ENCODE measurements around the gene DST. TPM values are rescaled to one million over a fixed set of nuclear protein-coding genes. Genes with fewer than 3 reads are reported as not detected.

Gene DST
- total and polyA plus RNA-seq, 2 of the 8 experiments (the other 6 are each of a cell fraction or from before 2014, with no cell fraction given): 49.4 to 116 TPM

GRCh38 chr6:56448046-56448445, 194.6 kb downstream of the DST start:
- WGBS, 2 experiments (ENCODE audit: extremely low coverage in 1 of 2, insufficient coverage in 1 of 2, insufficient read length in 1 of 2, insufficient replicate concordance in 2 of 2, low coverage in 1 of 2, low lambda C conversion rate in 2 of 2, missing lambda C conversion rate in 1 of 2): 93% methylated on average over 1 of the region's 1 CpG; no CpG with 5 or more reads in 1 of the 2 experiments
- POLR2A ChIA-PET (ENCODE audit: partially characterized antibody): no interaction called here
- TF ChIP-seq FOSL1 (IDR thresholded peaks at IDR 0.05; ENCODE audit: insufficient read depth, low read depth, low read length) (no peak), USF2 (IDR thresholded peaks at IDR 0.05; ENCODE audit: low read length) (no peak), TCF12 (IDR thresholded peaks at IDR 0.05; ENCODE audit: low read depth, low read length) (no peak), RBBP5 (IDR thresholded peaks at IDR 0.05; ENCODE audit: borderline replicate concordance, low read depth, low read length) (no peak), SP2 (IDR thresholded peaks at IDR 0.05; ENCODE audit: low read length) (no peak), TAF1 (IDR thresholded peaks at IDR 0.05; ENCODE audit: low read depth, low read length) (no peak), HDAC6 (IDR thresholded peaks at IDR 0.05; ENCODE audit: low read depth, low read length) (no peak), CREB1 (IDR thresholded peaks at IDR 0.05) (no peak)
- TF ChIP-seq, protein P1, sequence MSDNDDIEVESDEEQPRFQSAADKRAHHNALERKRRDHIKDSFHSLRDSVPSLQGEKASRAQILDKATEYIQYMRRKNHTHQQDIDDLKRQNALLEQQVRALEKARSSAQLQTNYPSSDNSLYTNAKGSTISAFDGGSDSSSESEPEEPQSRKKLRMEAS (IDR thresholded peaks at IDR 0.05): no peak
- TF ChIP-seq, protein P2, sequence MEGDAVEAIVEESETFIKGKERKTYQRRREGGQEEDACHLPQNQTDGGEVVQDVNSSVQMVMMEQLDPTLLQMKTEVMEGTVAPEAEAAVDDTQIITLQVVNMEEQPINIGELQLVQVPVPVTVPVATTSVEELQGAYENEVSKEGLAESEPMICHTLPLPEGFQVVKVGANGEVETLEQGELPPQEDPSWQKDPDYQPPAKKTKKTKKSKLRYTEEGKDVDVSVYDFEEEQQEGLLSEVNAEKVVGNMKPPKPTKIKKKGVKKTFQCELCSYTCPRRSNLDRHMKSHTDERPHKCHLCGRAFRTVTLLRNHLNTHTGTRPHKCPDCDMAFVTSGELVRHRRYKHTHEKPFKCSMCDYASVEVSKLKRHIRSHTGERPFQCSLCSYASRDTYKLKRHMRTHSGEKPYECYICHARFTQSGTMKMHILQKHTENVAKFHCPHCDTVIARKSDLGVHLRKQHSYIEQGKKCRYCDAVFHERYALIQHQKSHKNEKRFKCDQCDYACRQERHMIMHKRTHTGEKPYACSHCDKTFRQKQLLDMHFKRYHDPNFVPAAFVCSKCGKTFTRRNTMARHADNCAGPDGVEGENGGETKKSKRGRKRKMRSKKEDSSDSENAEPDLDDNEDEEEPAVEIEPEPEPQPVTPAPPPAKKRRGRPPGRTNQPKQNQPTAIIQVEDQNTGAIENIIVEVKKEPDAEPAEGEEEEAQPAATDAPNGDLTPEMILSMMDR (IDR thresholded peaks at IDR 0.05; ENCODE audit: control extremely low read depth in 1 of 3, insufficient read depth in 1 of 3, low read depth in 1 of 3, low read length in 3 of 3): no peak
- TF ChIP-seq, protein P3, sequence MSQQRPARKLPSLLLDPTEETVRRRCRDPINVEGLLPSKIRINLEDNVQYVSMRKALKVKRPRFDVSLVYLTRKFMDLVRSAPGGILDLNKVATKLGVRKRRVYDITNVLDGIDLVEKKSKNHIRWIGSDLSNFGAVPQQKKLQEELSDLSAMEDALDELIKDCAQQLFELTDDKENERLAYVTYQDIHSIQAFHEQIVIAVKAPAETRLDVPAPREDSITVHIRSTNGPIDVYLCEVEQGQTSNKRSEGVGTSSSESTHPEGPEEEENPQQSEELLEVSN (IDR thresholded peaks at IDR 0.05): no peak

More at GRCh38 chr6:56448046-56448445, 194.6 kb downstream of the DST start:
- H3K4me2 ChIP-seq (ENCODE audit: insufficient read depth in 1 of 2, low read depth in 2 of 2, low read length in 2 of 2): no peak overlapping the region
- H3K9me3 ChIP-seq (ENCODE audit: insufficient read depth in 2 of 2, low read depth in 1 of 2, low read length in 1 of 2): no peaks in the 10 kb centered on the region
- no peaks in the 10 kb centered on the region for H3K4me1 ChIP-seq (replicated peaks in 1 of 4; ENCODE audit: control insufficient read depth in 3 of 4, insufficient read depth in 4 of 4, low read length in 3 of 4)
- H3K23ac ChIP-seq (ENCODE audit: insufficient read length): no peak overlapping the region
- no peak overlapping the region for H2BK5ac ChIP-seq (ENCODE audit: low read depth, low read length)
- H2BK15ac ChIP-seq (ENCODE audit: low read length): no peak overlapping the region
- H3K14ac ChIP-seq (ENCODE audit: insufficient read length): no peak overlapping the region
- H4K91ac ChIP-seq (replicated peaks; ENCODE audit: insufficient read length, low read length): no peak overlapping the region
- no peak overlapping the region for H4K5ac ChIP-seq (ENCODE audit: insufficient read length, low read depth, low read length)
- H2AK5ac ChIP-seq (ENCODE audit: low read depth, low read length): no peak overlapping the region
- H3K56ac ChIP-seq (replicated peaks; ENCODE audit: insufficient read length, low read depth, low read length): no peak overlapping the region
- H3K79me2 ChIP-seq (ENCODE audit: control insufficient read depth in 1 of 2, insufficient read depth in 2 of 2, low read length in 2 of 2): no peaks in the 10 kb centered on the region
- no peaks in the 10 kb centered on the region for H4K20me1 ChIP-seq (replicated peaks in 1 of 2; ENCODE audit: control insufficient read depth in 1 of 2, insufficient read depth in 2 of 2, low read length in 2 of 2)
- no peak overlapping the region for H3K27ac ChIP-seq (ENCODE audit: low read depth, low read length)
- no peak overlapping the region for H2BK20ac ChIP-seq (ENCODE audit: low read length)
- no peaks in the 10 kb centered on the region for H3K23me2 ChIP-seq (ENCODE audit: low read depth, low read length)
- no peak overlapping the region for H3K9ac ChIP-seq (replicated peaks in 1 of 4; ENCODE audit: extremely low read depth in 1 of 4, low read depth in 3 of 4, low read length in 3 of 4)
- no peak overlapping the region for H2BK120ac ChIP-seq (replicated peaks; ENCODE audit: low read depth, low read length)
- H4K8ac ChIP-seq (ENCODE audit: extremely low read depth, insufficient read depth, low read length): no peak overlapping the region
- no peaks in the 10 kb centered on the region for H3K36me3 ChIP-seq (ENCODE audit: control insufficient read depth in 2 of 4, insufficient read depth in 4 of 4, low read length in 3 of 4)
- DNase-seq (ENCODE audit: low read depth in 1 of 2, low spot score in 2 of 2) (no peak), FAIRE-seq (no peak)
- H3K79me1 ChIP-seq (ENCODE audit: low read depth, low read length): no peaks in the 10 kb centered on the region
- no peak overlapping the region for H2AFZ ChIP-seq (ENCODE audit: low read length)
- no peak overlapping the region for H2BK12ac ChIP-seq (ENCODE audit: low read depth, low read length)
- no peak overlapping the region for H3K4ac ChIP-seq (replicated peaks; ENCODE audit: insufficient read length, low read depth, low read length)
- H3K4me3 ChIP-seq (ENCODE audit: extremely low read depth in 1 of 4, insufficient read depth in 2 of 4, low read depth in 3 of 4, low read length in 4 of 4): no peak overlapping the region
- no peaks in the 10 kb centered on the region for H3K27me3 ChIP-seq (replicated peaks in 1 of 4; ENCODE audit: control insufficient read depth in 3 of 4, extremely low read depth in 1 of 4, insufficient read depth in 3 of 4, low read length in 3 of 4)
- CTCF ChIA-PET (ENCODE audit: partially characterized antibody): no interaction called here
- no peak overlapping the region for H3K18ac ChIP-seq (ENCODE audit: extremely low read depth, low read length)
